ENCODE measurements around the gene COL6A2. TPM values are rescaled to one million over a fixed set of nuclear protein-coding genes. Genes with fewer than 3 reads are reported as not detected.

The COL6A2 gene
- polyA plus RNA-seq, 3 donors: 0.01 TPM; not detected in 2

DNA sequence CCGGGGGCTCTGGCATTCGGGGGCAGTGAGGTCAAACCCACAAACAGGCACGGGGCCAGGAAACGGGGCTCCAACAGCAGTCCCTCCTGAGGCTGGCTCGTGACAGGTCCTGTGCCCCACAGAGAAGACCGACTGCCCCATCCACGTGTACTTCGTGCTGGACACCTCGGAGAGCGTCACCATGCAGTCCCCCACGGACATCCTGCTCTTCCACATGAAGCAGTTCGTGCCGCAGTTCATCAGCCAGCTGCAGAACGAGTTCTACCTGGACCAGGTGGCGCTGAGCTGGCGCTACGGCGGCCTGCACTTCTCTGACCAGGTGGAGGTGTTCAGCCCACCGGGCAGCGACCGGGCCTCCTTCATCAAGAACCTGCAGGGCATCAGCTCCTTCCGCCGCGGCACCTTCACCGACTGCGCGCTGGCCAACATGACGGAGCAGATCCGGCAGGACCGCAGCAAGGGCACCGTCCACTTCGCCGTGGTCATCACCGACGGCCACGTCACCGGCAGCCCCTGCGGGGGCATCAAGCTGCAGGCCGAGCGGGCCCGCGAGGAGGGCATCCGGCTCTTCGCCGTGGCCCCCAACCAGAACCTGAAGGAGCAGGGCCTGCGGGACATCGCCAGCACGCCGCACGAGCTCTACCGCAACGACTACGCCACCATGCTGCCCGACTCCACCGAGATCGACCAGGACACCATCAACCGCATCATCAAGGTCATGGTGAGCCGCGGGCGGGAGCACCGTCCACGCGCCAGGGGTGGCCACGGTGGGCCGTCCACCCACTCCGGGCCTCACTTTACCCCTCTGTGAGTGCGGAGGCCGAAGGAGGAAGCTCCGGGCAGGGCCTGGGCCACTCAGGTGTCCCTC, 14.2 kb downstream of the COL6A2 start:
- Mint-ChIP-seq H3K36me3 (no peaks in the 10 kb centered on the region), H3K4me3 (no peak overlapping the region), H3K4me1 (no peaks in the 10 kb centered on the region), H3K27me3 (ENCODE audit: low read depth in 3 of 3) (peaks cover 0 to 6% (median 0%) of the 10 kb centered on the region in 3 donors), H3K27ac (no peak overlapping the region), H3K9me3 (peaks cover 2 to 36% (median 22%) of the 10 kb centered on the region in 7 donors)
- DNase-seq: no peak
- H4K20me1 ChIP-seq (ENCODE audit: insufficient read depth, low read length): no peaks in the 10 kb centered on the region
- WGBS (ENCODE audit: insufficient coverage): 95% methylated on average over 69 of the region's 69 CpGs
- H3K27ac ChIP-seq (ENCODE audit: low read depth in 1 of 2, low read length in 2 of 2): no peak overlapping the region
- no peaks in the 10 kb centered on the region for H3K36me3 ChIP-seq (replicated peaks in 1 of 2; ENCODE audit: control insufficient read depth in 1 of 2, insufficient read depth in 2 of 2, low read length in 2 of 2)
- H3K79me2 ChIP-seq (ENCODE audit: insufficient read depth, low read length): no peaks in the 10 kb centered on the region
- TF ChIP-seq, protein P1, sequence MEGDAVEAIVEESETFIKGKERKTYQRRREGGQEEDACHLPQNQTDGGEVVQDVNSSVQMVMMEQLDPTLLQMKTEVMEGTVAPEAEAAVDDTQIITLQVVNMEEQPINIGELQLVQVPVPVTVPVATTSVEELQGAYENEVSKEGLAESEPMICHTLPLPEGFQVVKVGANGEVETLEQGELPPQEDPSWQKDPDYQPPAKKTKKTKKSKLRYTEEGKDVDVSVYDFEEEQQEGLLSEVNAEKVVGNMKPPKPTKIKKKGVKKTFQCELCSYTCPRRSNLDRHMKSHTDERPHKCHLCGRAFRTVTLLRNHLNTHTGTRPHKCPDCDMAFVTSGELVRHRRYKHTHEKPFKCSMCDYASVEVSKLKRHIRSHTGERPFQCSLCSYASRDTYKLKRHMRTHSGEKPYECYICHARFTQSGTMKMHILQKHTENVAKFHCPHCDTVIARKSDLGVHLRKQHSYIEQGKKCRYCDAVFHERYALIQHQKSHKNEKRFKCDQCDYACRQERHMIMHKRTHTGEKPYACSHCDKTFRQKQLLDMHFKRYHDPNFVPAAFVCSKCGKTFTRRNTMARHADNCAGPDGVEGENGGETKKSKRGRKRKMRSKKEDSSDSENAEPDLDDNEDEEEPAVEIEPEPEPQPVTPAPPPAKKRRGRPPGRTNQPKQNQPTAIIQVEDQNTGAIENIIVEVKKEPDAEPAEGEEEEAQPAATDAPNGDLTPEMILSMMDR (IDR thresholded peaks at IDR 0.05): no peak
- no peak overlapping the region for H2AFZ ChIP-seq (ENCODE audit: insufficient read depth, low read depth, low read length, poor library complexity, severe bottlenecking)
- peaks cover 15 to 25% of the 10 kb centered on the region in 2 donors for H3K9me3 ChIP-seq (replicated peaks in 1 of 2; ENCODE audit: control insufficient read depth in 1 of 2, insufficient read depth in 1 of 2, low read length in 2 of 2)
- H3K4me3 ChIP-seq (replicated peaks in 1 of 3; ENCODE audit: low read depth in 2 of 3, low read length in 3 of 3): no peak overlapping the region
- intact Hi-C loops (cut with micrococcal nuclease): no loop called here
- no peaks in the 10 kb centered on the region for H3K27me3 ChIP-seq (ENCODE audit: control insufficient read depth in 2 of 2, insufficient read depth in 2 of 2, low read length in 2 of 2)
- H3K4me1 ChIP-seq (ENCODE audit: control insufficient read depth in 1 of 2, insufficient read depth in 2 of 2, low read length in 2 of 2): no peaks in the 10 kb centered on the region
- no peak overlapping the region for H3K4me2 ChIP-seq (replicated peaks; ENCODE audit: extremely low read depth, low read length, poor library complexity, severe bottlenecking)
- H3K9ac ChIP-seq (ENCODE audit: insufficient read depth, low read length, poor library complexity, severe bottlenecking): no peak overlapping the region

DNA sequence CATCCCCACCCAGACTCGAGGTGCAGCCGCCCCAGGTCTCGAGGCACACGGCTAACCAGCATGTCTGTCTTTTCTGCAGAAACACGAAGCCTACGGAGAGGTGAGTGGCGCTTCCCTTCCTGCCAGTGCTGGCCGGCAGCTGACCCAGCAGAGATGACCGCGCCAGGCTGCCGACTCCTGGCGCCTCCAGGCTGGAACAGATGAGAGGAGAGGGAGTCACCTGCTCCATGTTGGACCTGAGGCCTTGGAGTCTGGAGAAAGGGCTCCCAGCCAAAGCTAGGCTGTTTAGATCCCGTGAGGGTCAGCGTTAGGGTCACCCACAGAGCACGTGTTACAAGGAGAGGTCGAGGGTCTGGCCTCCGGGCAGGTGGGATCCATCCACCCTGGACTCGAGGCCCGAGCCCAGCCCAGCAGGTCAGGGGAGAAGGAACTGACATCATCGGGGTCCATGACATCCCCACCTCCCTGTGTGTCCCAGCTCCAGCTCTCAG, 14.9 kb downstream of the COL6A2 start:
- no peaks in the 10 kb centered on the region for H3K4me1 Mint-ChIP-seq
- H3K9me3 Mint-ChIP-seq: peaks cover 0 to 32% (median 18%) of the 10 kb centered on the region in 7 donors
- Histone ChIP-seq H2AFZ (ENCODE audit: insufficient read depth, low read depth, low read length, poor library complexity, severe bottlenecking) (no peak overlapping the region), H3K9ac (ENCODE audit: insufficient read depth, low read length, poor library complexity, severe bottlenecking) (no peak overlapping the region), H4K20me1 (ENCODE audit: insufficient read depth, low read length) (no peaks in the 10 kb centered on the region), H3K79me2 (ENCODE audit: insufficient read depth, low read length) (no peaks in the 10 kb centered on the region), H3K4me1 (ENCODE audit: control insufficient read depth in 1 of 2, insufficient read depth in 2 of 2, low read length in 2 of 2) (no peaks in the 10 kb centered on the region), H3K9me3 (replicated peaks in 1 of 2; ENCODE audit: control insufficient read depth in 1 of 2, insufficient read depth in 1 of 2, low read length in 2 of 2) (peaks cover 11 to 25% of the 10 kb centered on the region in 2 donors), H3K4me3 (replicated peaks in 1 of 3; ENCODE audit: low read depth in 2 of 3, low read length in 3 of 3) (no peak overlapping the region), H3K27me3 (ENCODE audit: control insufficient read depth in 2 of 2, insufficient read depth in 2 of 2, low read length in 2 of 2) (no peaks in the 10 kb centered on the region), H3K4me2 (replicated peaks; ENCODE audit: extremely low read depth, low read length, poor library complexity, severe bottlenecking) (no peak overlapping the region), H3K27ac (ENCODE audit: low read depth in 1 of 2, low read length in 2 of 2) (no peak overlapping the region), H3K36me3 (replicated peaks in 1 of 2; ENCODE audit: control insufficient read depth in 1 of 2, insufficient read depth in 2 of 2, low read length in 2 of 2) (no peaks in the 10 kb centered on the region)
- 97% methylated on average over 20 of the region's 20 CpGs for WGBS (ENCODE audit: insufficient coverage)
- H3K27ac Mint-ChIP-seq: no peak overlapping the region
- intact Hi-C loops (cut with micrococcal nuclease): no loop called here
- H3K4me3 Mint-ChIP-seq: no peak overlapping the region
- DNase-seq: no peak
- TF ChIP-seq, protein P1 (IDR thresholded peaks at IDR 0.05): no peak
- H3K27me3 Mint-ChIP-seq (ENCODE audit: low read depth in 3 of 3): peaks cover 0 to 1% (median 0%) of the 10 kb centered on the region in 3 donors
- no peaks in the 10 kb centered on the region for H3K36me3 Mint-ChIP-seq

Data from CD14-positive monocyte (primary cell).